Thyroid gland (tissue), 4 donors: ENCODE results near the gene ARFGEF3.

ENCODE experiments used
- CTCF ChIP-seq, 6 experiments: fragments of 200-600 bp in 3 of 6; fragments of 450-650 bp in 3 of 6; sonication (generic) in 3 of 6; IDR thresholded peaks; one replicate each; pipeline ENCODE4 v1.5.1; 2016 to 2019; ENCODE audit warnings: antibody characterized with exemption in 6 of 6, mild to moderate bottlenecking in 2 of 6, inconsistent platforms in 1 of 6, moderate library complexity in 1 of 6
- POLR2A ChIP-seq, 2 donors: fragments of 450-650 bp; IDR thresholded peaks; one replicate each; pipeline ENCODE4 v1.6.1; 2017; ENCODE audit warnings: antibody characterized with exemption in 2 of 2, mild to moderate bottlenecking in 2 of 2, moderate library complexity in 1 of 2

- TF ChIP-seq CTCF (IDR thresholded peaks at IDR 0.05), result no peak
- TF ChIP-seq POLR2A (IDR thresholded peaks at IDR 0.05), result no peak
Observed at GRCh38 chr6:138343112-138343511, 181.4 kb downstream of the ARFGEF3 start.
